HG02623 (cell line): ENCODE measurements around the gene NDOR1.
"Not testable (repeated sequence)": the region's sequence is repeated elsewhere in the genome, so short reads cannot be mapped to it uniquely, and the experiment has no call there.

ENCODE experiments used
- ATAC-seq: cut with Tn5 transposase; IDR thresholded peaks from one replicate; pipeline ENCODE4 v1.9.1; 2021; ENCODE audit warnings: moderate library complexity; ENCODE audit not compliant: unreplicated experiment

Gene NDOR1

GRCh38 chr9:137255448-137256114, 50.1 kb downstream of the NDOR1 start:
- ATAC-seq = peak; percentile 13

GRCh38 chr9:137256362-137256761, 50.9 kb downstream of the NDOR1 start:
- ATAC-seq = no peak

- no peak for ATAC-seq
Measured at GRCh38 chr9:137256856-137257255, 51.4 kb downstream of the NDOR1 start.

- ATAC-seq = not testable (repeated sequence)
Measured at GRCh38 chr9:137262173-137262908, 56.8 kb downstream of the NDOR1 start.

GRCh38 chr9:137262909-137263285, 57.4 kb downstream of the NDOR1 start:
- ATAC-seq = no peak

- ATAC-seq = no peak
Measured at GRCh38 chr9:137263506-137263905, 58.0 kb downstream of the NDOR1 start.

GRCh38 chr9:137264067-137264466, 58.6 kb downstream of the NDOR1 start:
- ATAC-seq = no peak

GRCh38 chr9:137265496-137266161, 60.1 kb downstream of the NDOR1 start:
- ATAC-seq = no peak

- no peak for ATAC-seq
Measured at GRCh38 chr9:137266162-137266527, 60.6 kb downstream of the NDOR1 start.
